ENCODE data around the gene DSCAML1.

DSCAML1 gene

DNA sequence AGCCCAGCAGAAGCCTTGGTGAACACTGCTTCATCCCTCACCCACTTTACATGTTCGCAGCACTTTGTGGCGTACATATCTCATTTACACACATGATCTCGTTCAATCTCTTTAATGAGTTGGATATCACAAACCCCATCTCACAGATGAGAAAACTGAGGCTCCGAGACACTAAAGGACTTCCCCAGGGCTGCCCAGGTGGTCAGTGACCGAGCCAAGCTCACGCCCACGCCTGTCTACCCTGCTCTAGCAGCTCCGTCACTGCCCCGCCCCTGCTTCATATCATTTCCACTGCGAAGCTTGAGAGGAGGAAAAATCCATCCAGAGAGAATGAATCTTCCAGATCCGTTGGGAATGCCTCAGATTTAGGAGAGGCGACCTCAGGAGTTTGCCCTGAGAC is 11.8 kb upstream of the DSCAML1 start:
- TF ChIP-seq, protein P1, sequence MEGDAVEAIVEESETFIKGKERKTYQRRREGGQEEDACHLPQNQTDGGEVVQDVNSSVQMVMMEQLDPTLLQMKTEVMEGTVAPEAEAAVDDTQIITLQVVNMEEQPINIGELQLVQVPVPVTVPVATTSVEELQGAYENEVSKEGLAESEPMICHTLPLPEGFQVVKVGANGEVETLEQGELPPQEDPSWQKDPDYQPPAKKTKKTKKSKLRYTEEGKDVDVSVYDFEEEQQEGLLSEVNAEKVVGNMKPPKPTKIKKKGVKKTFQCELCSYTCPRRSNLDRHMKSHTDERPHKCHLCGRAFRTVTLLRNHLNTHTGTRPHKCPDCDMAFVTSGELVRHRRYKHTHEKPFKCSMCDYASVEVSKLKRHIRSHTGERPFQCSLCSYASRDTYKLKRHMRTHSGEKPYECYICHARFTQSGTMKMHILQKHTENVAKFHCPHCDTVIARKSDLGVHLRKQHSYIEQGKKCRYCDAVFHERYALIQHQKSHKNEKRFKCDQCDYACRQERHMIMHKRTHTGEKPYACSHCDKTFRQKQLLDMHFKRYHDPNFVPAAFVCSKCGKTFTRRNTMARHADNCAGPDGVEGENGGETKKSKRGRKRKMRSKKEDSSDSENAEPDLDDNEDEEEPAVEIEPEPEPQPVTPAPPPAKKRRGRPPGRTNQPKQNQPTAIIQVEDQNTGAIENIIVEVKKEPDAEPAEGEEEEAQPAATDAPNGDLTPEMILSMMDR (IDR thresholded peaks at IDR 0.05; ENCODE audit: insufficient read depth, low read depth, low read length, missing control alignments) = no peak

DNA sequence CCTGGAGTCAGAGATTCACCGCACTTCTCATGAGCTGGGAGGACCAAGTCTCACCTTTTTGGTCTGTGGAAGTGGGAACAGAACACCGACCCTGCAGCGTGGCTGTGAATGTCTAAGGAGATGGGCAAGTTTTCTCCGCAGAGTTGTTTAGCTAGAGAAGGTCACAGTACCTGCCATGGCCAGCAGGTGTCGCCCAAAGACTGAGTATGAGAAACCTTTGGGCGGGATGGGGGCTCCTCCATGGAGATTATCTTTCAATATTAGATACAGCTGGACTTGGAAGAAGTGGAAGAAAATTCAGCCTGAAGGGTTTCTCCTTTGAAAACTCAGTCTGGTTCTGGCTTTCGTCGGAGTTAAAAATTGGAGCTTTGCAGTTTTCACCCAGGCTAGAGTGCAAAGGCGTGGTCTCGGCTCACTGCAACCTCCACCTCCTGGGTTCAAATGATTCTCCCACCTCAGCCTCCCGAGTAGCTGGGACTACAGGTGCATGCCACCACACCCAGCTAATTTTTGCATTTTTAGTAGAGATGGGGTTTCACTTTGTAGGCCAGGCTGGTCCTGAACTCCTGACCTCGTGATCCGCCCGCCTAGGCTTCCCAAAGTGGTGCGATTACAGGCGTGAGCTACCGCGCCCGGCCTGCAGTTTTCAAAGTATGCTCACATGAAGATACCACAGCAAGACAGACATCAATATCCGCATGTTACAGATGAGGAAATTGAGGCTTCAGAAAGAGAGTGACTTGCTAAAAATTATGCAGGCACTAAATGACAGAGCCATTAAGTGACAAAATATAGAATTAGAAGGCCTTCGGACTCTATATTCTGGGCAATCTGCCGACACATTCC is 10.7 kb upstream of the DSCAML1 start:
- TF ChIP-seq, protein P1 (IDR thresholded peaks at IDR 0.05; ENCODE audit: insufficient read depth, low read depth, low read length, missing control alignments) = peak; percentile 91
- peak; percentile 72 for DNase-seq (ENCODE audit: low read depth)
- H3K4me3 ChIP-seq (ENCODE audit: low read depth, low read length) = no peak overlapping the region

More for the DNA sequence above, 11.8 kb upstream of the DSCAML1 start:
- no peak for DNase-seq (ENCODE audit: low read depth)
- no peak overlapping the region for H3K4me3 ChIP-seq (ENCODE audit: low read depth, low read length)

DNA sequence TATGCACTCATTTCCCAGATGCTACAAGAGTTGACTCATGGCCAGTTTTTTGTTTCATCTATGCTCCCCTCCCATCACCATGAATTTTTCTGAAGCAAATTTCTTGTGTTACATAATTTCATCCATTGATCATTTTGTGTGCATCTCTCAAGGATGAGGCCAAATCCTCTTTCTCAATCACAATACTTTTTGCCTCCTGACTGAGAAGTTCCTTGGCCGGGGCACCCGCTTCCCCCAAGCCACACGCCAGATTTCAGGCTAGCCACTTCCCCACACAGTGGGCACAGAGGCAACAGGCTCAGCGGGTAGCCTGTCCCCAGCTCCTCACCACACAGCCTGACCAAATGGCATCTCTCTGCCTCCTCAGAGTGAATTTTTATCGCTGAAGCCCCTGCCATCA is 9.8 kb upstream of the DSCAML1 start:
- no peak for DNase-seq (ENCODE audit: low read depth)
- TF ChIP-seq, protein P1 (IDR thresholded peaks at IDR 0.05; ENCODE audit: insufficient read depth, low read depth, low read length, missing control alignments) = no peak
- H3K4me3 ChIP-seq (ENCODE audit: low read depth, low read length) = no peak overlapping the region

DNA sequence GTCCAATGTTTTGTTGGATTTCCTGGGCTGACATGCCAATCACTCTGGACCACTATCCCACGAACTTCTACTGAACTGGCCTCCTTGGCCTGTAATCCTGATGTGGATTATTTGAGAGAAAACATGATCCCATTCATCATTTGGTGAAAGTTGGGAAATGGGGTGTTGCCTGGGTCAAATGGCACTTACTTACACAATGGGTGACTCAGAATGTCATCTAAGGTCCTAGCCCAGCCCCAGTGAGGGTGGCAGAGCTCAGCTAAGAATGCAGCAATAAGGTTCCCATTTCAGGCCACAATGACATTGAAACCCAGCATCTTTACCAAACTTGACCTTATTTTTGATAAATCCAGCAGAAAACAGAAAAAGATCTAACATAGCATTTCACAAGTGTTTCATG is 8.0 kb upstream of the DSCAML1 start:
- no peak overlapping the region for H3K4me3 ChIP-seq (ENCODE audit: low read depth, low read length)
- TF ChIP-seq, protein P1 (IDR thresholded peaks at IDR 0.05; ENCODE audit: insufficient read depth, low read depth, low read length, missing control alignments) = no peak
- no peak for DNase-seq (ENCODE audit: low read depth)

DNA sequence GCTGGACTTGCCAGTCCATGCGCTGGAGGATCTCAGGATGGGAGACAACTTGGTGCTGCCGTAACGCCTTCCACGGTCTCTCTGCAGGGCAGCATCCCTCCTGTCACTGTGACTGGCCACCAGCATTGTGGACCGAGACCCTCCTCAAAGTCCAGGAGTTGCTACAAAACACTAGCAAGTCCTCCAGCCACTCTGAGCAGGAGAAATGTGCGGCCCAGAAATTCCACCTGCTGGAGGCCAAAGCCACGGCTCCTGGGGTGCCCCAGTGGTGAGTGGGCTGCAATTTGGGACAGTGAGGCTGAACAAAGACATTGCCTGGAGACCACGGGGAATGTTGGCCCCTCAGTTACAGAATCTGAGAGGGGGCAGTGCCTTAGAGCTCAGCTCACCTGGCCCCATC is 6.9 kb upstream of the DSCAML1 start:
- no peak for DNase-seq (ENCODE audit: low read depth)
- TF ChIP-seq, protein P1 (IDR thresholded peaks at IDR 0.05; ENCODE audit: insufficient read depth, low read depth, low read length, missing control alignments) = no peak
- no peak overlapping the region for H3K4me3 ChIP-seq (ENCODE audit: low read depth, low read length)

DNA sequence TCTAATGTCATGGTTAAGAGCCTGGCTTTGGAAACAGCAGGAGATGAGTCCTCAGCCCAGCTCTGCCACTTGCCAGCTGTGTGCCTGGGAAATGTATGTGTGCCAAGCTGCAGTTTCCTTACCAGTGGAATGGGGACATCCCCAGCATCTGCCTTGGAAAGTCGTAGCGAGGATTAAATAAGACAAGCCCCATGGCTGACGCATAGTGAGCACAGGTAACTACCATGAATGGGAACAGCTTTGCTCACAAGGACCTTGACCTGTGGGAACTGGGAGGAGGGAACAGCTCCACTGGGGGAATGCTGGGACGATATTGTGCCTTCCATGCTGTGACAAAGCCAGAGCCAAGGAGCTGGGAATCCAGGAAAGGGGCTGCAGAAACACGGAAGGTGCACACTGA is 2.6 kb upstream of the DSCAML1 start:
- no peak for DNase-seq (ENCODE audit: low read depth)
- H3K4me3 ChIP-seq (ENCODE audit: low read depth, low read length) = no peak overlapping the region
- TF ChIP-seq, protein P1 (IDR thresholded peaks at IDR 0.05; ENCODE audit: insufficient read depth, low read depth, low read length, missing control alignments) = no peak

DNA sequence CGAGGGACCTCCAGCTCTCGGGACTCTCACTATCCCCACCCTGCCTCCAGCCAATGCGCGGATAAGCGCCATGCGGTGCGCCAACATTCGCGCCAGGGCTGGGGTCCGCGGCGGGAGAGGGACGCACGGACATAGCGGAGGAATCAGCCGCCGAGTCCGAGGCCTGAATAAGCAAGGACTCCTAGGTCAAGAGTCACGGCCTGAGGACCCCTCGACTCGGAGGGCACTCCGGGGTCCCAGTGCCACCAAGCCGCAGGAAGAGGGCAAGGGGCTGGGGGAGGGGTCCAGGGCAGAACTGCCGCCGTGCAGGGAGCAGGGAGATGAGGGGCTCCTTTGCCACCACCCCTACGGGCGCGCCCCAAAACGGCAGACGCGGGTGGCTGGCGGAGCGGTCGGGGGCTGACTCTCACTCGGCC is 552 bp downstream of the DSCAML1 start:
- H3K4me3 ChIP-seq (ENCODE audit: low read depth, low read length) = no peak overlapping the region
- DNase-seq (ENCODE audit: low read depth) = no peak
- TF ChIP-seq, protein P1 (IDR thresholded peaks at IDR 0.05; ENCODE audit: insufficient read depth, low read depth, low read length, missing control alignments) = no peak

Measured in GM12865 (cell line).